ENCODE results near the gene IL1RN. TPM values are rescaled to one million over a fixed set of nuclear protein-coding genes. Genes with fewer than 3 reads are reported as not detected.

The IL1RN gene
- total and polyA plus RNA-seq, 2 donors from 2014 or later: 1.3 to 2.1 TPM

DNA sequence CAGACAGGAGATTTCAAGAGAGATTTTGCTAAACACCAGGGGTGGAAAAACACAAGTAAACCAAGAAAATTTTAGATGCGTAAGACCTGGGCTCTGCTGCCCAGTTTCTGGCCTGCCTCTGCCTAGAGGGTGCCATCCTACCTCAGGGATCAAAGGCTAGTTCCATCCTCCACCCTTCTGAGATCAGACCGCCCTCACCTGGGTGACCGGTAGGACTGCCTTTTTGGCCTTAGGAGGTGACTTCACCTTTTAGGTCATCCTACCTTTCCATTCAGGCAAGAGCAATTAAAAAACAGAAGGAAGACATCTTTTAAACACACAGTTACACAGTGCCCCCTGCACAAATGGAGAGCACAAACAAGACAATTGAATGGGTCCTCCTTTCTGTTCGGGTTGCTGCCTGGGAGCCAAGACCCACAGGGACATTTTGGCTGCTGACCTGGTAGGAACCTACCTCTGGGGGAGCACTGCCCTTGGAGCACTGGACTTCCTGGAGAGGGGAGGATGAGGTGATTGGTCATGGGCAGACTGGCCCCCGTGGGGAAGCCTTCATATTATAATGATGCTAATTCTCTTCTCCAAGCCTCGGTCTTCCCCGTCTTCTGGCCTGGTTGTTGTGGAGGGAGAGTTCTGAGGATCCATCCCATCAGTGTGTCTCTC lies 49.4 kb downstream of the IL1RN start:
- FAIRE-seq (no peak), DNase-seq (peak in 1 of 5 donors; percentile 15)
- no peak overlapping the region for H3K27ac ChIP-seq (ENCODE audit: low read depth in 2 of 2, low read length in 2 of 2)
- peaks cover 0 to 7% (median 0%) of the 10 kb centered on the region in 3 donors for H3K4me1 ChIP-seq (ENCODE audit: control insufficient read depth in 2 of 3, insufficient read depth in 2 of 3, low read depth in 1 of 3, low read length in 3 of 3)
- no peak overlapping the region for H3K4me3 ChIP-seq (ENCODE audit: low read length in 3 of 3)
- no peaks in the 10 kb centered on the region for H3K36me3 ChIP-seq (ENCODE audit: control insufficient read depth in 2 of 3, insufficient read depth in 3 of 3, low read length in 3 of 3)
- no peaks in the 10 kb centered on the region for H3K9me3 ChIP-seq (ENCODE audit: control insufficient read depth in 2 of 3, insufficient read depth in 1 of 3, low read length in 3 of 3)
- H3K9ac ChIP-seq (ENCODE audit: low read length in 3 of 3): no peak overlapping the region
- TF ChIP-seq, protein P1, sequence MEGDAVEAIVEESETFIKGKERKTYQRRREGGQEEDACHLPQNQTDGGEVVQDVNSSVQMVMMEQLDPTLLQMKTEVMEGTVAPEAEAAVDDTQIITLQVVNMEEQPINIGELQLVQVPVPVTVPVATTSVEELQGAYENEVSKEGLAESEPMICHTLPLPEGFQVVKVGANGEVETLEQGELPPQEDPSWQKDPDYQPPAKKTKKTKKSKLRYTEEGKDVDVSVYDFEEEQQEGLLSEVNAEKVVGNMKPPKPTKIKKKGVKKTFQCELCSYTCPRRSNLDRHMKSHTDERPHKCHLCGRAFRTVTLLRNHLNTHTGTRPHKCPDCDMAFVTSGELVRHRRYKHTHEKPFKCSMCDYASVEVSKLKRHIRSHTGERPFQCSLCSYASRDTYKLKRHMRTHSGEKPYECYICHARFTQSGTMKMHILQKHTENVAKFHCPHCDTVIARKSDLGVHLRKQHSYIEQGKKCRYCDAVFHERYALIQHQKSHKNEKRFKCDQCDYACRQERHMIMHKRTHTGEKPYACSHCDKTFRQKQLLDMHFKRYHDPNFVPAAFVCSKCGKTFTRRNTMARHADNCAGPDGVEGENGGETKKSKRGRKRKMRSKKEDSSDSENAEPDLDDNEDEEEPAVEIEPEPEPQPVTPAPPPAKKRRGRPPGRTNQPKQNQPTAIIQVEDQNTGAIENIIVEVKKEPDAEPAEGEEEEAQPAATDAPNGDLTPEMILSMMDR (IDR thresholded peaks at IDR 0.05; ENCODE audit: borderline replicate concordance, extremely low read depth, insufficient read depth): no peak
- intact Hi-C loops (cut with DNase I): no loop called here
- no peaks in the 10 kb centered on the region for H3K27me3 ChIP-seq (ENCODE audit: control insufficient read depth, insufficient read depth, low read length)

DNA sequence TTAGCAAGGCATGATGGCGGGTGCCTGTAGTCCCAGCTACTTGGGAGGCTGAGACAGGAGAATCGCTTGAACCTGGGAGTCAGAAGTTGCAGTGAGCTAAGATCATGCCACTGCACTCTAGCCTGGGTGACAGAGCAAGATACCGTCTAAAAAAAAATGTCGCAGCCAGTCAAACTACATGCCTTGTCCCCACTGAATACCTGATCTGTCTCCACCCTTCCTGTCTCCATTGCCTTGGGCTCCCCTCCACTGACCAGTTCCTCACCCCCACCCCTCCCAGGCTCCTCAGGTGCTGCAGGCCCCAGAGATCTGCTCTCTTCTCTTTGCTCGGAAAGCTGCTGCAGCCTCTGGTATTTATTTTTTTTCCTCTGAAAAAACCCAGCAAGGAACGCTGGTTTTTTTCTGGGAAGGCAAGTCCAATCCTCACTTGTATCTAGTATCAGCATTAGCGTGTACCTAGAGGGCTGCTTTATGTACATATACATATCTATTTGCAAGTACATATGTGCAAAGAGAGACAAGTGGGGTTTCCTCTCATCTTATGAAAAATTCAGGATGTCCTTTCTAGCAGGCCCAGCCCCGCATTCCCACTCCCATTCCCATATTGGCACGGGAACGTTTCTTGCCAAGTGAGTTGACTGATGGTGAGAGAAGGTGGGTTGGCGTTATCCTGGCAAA lies 50.8 kb downstream of the IL1RN start:
- Histone ChIP-seq H3K27me3 (ENCODE audit: control insufficient read depth, insufficient read depth, low read length) (no peaks in the 10 kb centered on the region), H3K9me3 (ENCODE audit: control insufficient read depth in 2 of 3, insufficient read depth in 1 of 3, low read length in 3 of 3) (no peaks in the 10 kb centered on the region), H3K4me1 (ENCODE audit: control insufficient read depth in 2 of 3, insufficient read depth in 2 of 3, low read depth in 1 of 3, low read length in 3 of 3) (peaks cover 0 to 7% (median 0%) of the 10 kb centered on the region in 3 donors), H3K27ac (ENCODE audit: low read depth in 2 of 2, low read length in 2 of 2) (no peak overlapping the region), H3K4me3 (ENCODE audit: low read length in 3 of 3) (no peak overlapping the region), H3K9ac (ENCODE audit: low read length in 3 of 3) (no peak overlapping the region), H3K36me3 (ENCODE audit: control insufficient read depth in 2 of 3, insufficient read depth in 3 of 3, low read length in 3 of 3) (no peaks in the 10 kb centered on the region)
- peak in 1 of 5 donors; percentile 32 for DNase-seq
- intact Hi-C loops (cut with DNase I): no loop called here
- TF ChIP-seq, protein P1 (IDR thresholded peaks at IDR 0.05; ENCODE audit: borderline replicate concordance, extremely low read depth, insufficient read depth): no peak
- FAIRE-seq: no peak

DNA sequence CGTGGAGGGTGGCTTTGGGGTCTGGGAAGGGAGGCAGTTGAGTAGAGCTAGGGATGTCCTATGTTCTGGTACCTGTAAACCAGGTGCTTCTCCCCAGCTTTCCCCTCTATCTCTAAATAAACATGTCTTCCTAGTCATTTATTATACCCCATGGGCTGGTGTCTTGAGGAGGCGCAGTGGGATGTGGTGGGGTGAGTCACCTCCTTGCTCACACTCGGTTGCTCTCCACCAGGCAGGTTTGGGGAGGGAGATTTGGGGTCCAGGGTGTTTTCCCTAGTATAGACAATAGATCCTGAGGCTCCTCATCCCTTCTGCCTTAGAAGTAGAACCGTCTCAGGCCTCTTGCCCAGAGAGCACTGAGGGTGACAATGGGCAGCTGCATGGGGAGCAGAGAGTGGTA lies 51.5 kb downstream of the IL1RN start:
- Histone ChIP-seq H3K36me3 (ENCODE audit: control insufficient read depth in 2 of 3, insufficient read depth in 3 of 3, low read length in 3 of 3) (no peaks in the 10 kb centered on the region), H3K9ac (ENCODE audit: low read length in 3 of 3) (no peak overlapping the region), H3K4me3 (ENCODE audit: low read length in 3 of 3) (no peak overlapping the region), H3K27ac (ENCODE audit: low read depth in 2 of 2, low read length in 2 of 2) (no peak overlapping the region), H3K9me3 (ENCODE audit: control insufficient read depth in 2 of 3, insufficient read depth in 1 of 3, low read length in 3 of 3) (no peaks in the 10 kb centered on the region), H3K27me3 (ENCODE audit: control insufficient read depth, insufficient read depth, low read length) (no peaks in the 10 kb centered on the region), H3K4me1 (ENCODE audit: control insufficient read depth in 2 of 3, insufficient read depth in 2 of 3, low read depth in 1 of 3, low read length in 3 of 3) (peaks cover 0 to 7% (median 0%) of the 10 kb centered on the region in 3 donors)
- intact Hi-C loops (cut with DNase I): no loop called here
- DNase-seq (peak in 1 of 5 donors; percentile 15), FAIRE-seq (no peak)
- TF ChIP-seq, protein P1 (IDR thresholded peaks at IDR 0.05; ENCODE audit: borderline replicate concordance, extremely low read depth, insufficient read depth): no peak

All from kidney (tissue), 14 donors.